GM18508 (cell line): ENCODE results near the gene DTYMK.
A peak's percentile ranks its signal among the peaks of the same experiment; 100 is the strongest.
"Not testable (repeated sequence)": the region's sequence is repeated elsewhere in the genome, so short reads cannot be mapped to it uniquely, and the experiment has no call there.

Source experiments
- ATAC-seq: cut with Tn5 transposase; IDR thresholded peaks from one replicate; pipeline ENCODE4 v1.9.1; 2021; ENCODE audit warnings: moderate number of reproducible peaks; ENCODE audit not compliant: insufficient read depth, unreplicated experiment

DTYMK gene, protein sequence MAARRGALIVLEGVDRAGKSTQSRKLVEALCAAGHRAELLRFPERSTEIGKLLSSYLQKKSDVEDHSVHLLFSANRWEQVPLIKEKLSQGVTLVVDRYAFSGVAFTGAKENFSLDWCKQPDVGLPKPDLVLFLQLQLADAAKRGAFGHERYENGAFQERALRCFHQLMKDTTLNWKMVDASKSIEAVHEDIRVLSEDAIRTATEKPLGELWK

DNA sequence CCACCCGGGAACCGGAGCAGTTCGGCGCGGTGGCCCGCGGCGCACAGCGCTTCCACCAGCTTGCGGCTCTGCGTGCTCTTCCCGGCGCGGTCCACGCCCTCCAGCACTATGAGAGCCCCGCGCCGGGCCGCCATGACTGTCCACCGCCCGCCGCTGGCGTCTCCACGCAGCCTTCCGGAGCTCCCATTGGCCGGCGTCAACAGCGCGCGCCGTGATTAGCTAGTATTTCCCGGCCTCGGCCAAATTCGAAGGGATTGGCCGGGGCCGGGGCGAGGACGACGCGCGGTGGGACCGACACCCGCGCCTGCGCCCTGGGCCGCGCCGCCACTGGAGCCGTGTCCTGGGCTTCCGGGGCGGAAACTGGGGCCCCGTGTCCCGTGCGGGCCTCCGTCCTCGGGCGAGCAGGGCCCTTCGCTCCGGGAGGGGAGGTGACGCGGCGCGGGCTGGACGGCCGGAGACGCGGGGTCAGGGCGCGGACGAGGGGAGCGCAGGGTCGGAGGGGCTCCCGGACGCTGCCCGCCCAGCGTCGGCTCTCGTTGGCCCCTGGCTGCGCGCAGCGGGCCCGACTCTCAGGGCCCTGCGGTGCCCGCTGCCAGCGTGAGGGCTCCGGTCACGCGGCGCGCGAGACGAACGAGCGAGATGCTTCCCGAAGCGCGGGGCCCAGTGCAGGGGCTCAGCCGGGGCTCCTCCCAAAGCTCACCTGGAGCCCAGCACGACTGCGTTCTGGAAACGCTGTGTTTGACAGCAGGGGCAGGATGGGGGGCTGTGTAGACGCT, at the start of gene DTYMK:
TSS of gene DTYMK (minus strand) at position 166 of the 776 bp plus-strand sequence. CDS start at position 134, 32 bp downstream.
- ATAC-seq: peak; percentile 51

DNA sequence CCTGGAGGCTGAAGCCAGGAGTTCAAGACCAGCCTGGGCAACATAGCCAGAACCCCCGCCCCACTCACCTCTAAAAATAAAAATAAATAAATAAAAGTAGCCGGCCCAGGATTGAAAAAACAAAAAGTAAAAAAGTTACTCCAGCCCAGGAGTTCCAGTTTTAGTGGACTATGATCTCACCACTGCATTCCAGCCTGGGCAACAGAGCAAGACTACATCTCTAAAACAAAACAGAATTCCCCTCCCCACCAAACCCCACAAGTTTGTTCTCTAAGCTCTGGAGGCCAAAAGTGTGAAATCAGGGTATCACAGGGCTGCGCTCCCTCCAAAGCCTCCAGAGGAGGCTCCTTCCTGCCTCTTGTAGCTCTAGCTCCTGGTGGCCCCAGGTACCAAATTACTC, 49.5 kb upstream of the DTYMK start:
- ATAC-seq: no peak

DNA sequence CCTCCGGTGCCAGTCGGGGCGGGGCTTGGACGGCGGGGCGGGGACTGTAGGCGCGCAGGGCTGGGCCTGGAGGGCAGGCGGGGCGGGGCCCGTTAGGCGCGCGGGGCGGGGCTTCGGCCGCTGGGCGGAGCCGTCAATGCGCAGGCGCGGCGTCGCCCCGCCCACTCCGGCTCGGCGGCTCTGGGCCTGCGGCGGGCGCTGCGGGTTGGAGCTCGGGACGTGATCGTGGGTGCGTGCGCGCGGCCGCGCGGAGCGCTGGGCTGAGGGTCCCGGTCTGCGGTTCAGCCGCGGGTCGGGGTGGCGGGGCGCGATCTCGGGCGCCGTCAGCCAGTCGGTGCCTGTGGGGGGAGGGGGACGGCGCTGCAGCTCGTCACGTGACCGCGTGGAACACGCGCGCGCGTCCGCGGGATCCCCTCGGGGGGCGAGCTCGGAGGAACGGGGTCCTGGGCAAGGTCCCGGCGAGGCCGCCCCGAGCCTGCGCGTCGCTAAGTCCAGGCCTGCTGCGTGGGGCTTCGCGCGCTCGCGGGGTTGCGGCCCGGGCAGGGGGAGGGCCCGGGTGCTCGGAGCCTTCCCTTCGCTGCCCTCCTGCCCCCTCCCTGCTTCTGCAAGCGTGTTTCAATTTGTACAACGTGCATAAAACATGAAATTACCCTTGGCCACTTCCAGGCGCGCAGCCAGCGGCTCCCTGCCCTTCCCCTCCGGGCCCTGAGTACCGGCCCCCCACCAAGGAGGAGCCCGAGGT, 48.0 kb upstream of the DTYMK start, which contains the start of gene D2HGDH:
TSS of gene D2HGDH (plus strand) at position 164 of the 742 bp plus-strand sequence. CDS start 595 bp downstream, outside the sequence.
- no peak for ATAC-seq

DNA sequence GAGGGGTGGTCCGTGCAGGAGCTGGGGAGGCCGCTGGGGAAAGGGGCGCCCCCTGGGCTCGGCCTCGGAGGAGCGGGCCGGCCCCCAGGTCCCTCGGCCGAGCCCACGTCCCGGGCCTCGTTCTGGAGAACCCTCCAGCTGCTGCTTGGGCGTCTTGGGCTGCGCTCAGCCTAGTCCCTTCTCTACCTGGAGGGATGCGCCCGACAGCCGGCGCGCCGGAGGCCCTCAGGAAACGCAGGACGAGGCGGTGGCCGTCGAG, 47.5 kb upstream of the DTYMK start:
- no peak for ATAC-seq

DNA sequence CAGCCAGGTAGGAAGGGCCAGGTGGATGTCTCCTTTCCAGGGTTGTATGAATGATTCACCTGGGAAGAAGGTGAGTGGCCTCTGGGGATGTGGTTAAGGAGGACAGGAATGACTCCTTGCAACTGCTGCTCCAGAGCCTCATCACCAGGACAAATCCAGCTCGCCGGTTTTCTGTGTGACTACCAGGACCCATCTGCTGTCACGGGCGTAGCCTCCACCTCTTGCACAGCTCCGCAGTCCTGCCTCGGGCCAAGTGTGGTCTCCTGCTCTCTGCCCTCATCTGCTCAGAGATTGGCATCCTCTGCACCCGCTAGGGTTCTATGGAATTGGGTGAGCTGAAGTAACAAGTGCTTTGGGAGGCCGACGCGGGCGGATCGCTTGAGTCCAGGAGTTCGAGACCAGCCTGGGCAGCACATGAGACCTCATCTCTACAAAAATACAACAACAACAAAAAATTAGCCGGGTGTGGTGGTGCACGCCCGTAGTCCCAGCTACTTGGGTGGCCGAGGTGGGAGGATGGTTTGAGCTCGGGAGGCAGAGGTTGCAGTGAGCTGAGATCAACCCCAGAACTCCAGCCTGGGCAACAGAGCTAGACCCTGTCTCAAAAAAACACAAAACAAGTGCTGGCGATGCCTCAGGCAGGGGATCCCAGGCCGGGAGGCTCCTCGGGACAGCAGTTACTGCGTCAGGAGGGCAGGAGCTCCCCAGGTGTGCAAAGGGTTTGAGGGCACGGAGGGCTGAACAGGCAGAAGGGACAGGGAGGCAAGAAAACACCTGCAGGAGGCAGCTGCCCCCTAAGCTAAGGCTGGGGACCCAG, 47.0 kb upstream of the DTYMK start:
- no peak for ATAC-seq

DNA sequence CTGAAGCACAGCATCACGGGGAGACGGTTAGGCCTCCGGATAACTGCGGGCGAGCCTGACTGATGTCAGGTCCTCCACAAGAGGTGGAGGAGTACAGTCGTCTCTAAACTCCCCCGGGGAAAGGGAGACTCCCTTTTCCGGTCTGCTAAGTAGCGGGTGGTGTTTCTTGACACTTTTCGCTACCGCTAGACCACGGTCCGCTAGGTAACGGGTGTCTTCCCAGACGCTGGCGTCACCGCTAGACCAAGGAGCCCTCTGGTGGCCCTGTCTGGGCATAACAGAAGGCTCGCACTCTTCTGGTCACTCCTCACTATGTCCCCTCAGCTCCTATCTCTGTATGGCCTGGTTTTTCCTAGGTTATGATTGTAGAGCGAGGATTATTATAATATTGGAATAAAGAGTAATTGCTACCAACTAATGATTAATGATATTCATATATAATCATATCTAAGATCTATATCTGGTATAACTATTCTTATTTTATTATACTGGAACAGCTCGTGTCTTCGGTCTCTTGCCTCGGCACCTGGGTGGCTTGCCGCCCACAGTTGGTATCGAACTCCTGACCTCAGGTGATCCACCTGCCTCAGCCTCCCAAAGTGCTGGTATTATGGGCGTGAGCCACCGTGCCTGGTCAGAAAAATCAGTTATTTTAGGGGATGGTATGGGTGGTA, 46.0 kb upstream of the DTYMK start:
- ATAC-seq: not testable (repeated sequence)

DNA sequence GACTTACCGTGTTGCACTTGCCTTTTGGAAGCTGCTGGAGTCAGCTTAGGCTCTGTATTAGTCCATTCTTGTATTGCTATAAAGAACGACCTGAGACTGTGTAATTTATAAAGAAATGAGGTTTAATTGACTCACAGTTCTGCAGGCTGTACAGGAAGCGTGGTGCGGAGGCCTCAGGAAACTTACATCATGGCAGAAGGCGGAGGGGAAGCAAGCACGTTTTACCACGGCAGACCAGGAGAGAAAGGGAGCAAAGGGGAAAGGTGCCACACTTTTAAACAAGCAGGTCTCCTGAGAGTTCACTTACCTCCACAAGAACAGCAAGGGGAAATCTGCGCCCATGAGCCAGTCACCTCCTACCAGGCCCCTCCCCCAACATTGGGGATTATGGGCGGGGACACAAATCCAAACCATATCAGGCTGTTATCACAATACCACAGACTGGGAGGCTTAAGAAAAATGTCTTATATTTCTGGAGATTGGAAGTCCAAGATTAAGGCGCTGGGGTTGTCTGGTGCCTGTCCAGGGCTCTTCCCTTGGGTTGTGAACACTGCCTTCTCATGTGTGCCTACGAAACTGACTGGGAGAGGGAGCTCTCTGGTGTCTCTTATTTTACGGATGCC, 44.2 kb upstream of the DTYMK start:
- ATAC-seq: no peak

DNA sequence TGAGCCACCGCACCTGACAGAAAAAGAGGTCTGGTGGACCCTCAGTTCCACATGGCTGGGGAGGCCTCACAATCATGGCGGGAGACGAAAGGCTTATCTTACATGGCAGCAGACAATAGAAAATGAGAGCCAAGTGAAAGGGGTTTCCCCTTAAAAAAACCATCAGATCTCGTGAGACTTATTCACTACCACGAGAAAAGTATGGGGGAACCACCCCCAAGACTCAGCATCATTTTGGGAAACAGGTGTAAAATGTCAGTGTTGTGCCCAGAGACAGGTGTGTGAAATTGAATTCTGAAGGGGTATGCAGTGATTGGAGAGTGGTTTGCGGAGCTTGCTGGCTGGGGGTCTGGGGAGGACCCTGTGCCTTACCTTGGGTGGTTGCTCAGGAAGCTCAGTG, 43.3 kb upstream of the DTYMK start:
- no peak for ATAC-seq

DNA sequence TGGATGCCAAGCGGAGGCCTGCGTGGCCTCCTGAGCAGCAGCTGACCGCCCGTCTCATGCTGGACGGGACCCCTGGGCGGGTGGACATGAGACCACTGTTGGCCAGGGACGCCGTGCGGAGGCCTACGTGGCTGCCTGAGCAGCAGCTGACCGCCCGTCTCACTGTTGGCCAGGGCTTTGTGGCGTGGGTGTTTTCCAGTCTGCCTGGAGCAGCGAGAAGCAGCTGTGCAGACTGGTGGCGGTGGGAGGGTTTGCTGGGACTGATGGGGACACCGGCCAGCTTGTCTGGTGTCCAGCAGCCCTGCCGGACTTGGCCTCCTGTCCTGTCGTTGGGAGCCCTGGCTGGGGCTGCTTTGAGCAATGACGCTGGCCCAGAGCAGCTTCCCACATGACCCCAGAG, 42.0 kb upstream of the DTYMK start:
- no peak for ATAC-seq

DNA sequence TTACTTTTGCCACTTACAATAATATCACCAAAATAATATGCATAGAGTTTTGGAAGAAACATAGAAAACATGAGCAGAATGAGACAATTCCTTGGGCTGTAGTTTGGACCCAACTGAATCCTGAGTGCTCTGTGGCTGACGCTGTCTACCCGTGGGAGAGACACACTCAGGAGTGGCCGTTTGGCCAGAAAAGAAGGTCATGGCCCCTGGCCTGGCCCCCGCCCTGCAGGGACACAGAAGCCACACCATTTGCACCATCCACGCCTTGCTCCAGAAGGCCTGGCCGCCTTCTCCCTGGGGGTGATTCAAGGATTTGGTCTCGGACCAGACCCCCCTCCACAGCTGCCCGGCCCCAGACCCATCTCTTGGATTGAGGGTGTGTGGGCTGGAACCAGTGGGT, 41.4 kb upstream of the DTYMK start:
- no peak for ATAC-seq

DNA sequence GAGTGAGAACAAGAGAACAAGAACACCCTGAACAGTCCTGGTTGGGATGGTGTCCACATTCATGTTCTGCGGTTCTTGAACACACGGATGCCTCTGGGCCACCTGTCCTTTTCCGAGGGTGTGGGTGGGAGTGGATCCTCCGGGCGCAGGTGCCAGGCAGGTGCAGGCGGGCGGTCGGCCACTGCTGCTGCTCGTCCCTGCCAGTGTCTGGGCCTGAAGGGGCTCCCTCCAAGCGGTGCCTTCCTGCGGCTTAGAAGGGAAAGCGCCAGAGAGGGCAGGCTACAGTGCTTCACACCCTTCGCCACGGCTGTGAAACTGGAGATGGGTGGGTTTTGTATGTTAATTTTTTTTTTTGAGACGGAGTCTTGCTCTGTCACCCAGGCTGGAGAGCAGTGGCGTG, 39.8 kb upstream of the DTYMK start:
- ATAC-seq: no peak

DNA sequence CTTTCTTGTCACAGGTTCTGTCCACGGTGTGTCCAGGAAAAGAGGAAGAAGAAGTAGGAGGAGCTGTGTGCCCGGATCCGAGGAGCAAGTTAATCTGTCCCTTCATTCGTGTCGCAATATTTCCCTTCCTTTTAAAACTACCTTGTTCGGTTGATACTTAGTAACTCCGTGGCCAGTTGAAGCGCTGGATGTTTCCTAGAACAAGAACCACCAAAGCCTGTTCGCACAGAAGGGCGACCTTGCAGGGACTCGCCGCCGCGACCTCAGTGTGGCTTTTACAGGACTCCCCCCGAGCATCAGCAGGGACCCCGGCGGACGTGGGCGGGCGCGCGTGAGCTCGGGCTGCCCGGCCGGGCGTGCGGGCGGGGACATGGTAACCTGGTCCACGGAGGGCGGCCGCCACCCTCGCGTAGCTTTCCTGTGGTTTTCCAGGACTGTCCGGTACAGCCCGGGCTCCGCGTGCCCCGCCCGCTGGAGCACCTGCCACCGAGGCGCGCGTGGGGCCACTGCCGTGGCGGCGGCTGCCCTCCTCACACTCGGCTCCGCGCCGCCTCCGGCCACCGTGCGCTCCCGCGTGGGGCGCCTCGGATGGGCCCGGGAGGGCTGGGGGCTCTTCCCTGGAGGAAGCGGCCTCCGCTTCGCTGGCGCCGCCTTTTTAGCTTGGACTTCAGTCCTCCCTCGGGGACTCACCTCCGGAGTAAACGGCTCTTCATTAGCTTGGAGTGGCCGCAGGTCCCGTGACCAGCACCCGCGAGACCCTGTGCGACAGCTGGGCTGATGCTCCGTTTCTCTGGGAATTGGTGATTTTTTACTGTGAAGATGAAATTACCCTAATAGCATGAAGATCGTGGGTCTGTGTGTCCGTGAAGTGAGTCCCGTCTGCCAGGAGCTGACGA, 38.6 kb upstream of the DTYMK start:
- no peak for ATAC-seq

DNA sequence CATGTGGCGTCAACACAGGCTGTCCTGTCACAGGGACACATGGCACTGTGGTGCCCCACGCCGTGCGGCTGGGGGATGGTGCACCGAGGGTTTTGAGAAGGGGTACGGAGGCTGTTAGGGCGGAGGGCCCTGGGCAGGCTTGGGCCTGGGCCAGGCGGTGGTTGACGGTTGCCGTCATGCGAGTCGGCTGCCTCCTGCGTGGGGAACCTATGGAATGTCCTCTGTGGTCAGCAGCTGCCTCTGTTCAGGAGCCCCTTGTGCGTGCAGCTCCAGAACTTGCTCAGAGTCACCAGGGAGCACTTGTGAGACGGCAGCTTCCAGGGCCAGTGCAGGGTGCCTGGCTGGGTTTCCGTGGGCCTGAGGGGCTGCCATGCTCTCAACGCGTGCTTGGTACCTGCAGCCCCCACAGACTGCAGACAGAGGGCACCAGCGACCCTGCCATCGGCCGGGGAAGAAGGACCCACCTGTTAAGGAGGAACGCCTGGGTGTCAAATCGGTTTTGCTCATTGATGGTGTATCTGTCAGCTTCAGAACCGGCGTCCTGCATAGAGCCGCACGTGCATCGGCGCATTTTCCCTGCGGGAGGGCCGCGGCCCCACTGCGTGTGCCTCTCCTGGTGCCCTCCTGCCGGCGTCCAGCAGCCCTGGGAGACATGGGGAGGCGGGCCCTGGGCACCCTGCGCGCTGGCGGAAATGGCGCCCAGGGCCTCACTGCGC, 37.8 kb upstream of the DTYMK start:
- ATAC-seq: no peak

DNA sequence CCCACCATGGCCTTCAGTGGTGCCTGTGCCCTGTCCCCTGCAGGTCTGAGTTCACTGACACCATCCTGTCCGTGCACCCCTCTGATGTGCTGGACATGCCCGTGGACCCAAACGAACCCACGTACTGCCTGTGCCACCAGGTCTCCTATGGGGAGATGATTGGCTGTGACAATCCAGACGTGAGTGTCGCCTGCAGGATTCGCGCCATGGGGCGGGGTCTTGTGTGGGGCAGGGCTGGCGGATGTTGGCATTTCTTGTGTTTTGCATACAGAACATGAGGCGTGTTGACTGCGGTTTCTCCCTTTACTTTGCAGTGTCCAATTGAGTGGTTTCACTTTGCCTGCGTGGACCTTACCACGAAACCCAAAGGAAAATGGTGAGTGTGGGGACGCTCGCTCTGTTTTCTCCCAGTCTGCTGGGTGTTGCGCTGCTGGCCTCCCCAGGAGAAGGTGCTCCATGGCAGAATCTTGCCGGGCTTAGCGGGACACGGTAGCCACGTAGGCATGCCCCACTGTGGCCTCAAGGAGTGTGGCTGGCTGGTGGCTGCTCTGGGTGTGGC, 36.4 kb upstream of the DTYMK start:
- no peak for ATAC-seq

DNA sequence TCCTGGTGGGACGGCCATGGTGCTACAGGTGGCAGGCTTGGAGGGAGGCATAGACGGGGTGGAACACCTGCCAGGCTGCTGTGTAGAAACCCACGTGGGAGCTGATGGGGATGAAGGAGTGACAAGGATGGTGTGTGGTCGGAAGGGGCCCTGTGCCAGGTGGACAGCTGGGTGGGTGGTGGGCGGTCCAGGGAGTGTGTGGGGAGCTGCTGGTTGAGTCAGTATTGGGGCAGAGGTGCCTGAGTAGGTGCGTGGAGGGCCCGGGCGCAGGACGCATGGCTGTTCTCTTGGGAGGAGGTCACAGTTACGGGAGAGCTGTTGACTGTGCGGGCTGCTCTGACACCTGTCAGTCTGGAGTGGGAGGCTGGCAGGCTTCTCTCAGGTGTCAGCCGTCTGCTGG, 35.2 kb upstream of the DTYMK start:
- ATAC-seq: no peak

DNA sequence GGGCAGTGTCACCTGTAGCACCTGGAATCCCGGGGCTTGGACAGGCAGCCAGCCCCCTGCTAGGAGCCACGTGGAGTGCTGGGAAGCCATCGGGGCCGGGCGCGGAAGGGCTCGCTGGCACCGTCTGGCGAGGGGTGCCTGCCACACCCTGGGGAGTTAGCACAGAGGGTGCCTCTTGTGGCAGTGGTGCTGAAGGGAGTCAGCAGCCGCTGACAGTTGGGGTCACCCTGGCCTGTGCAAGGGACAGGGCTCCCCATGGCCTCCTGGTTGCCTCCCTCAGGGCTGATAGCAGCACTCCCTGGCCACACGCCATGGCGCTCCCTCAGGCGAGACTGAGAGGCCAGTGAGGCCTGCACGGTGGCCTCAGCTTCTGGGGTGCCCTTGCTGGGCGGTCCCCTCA, 33.9 kb upstream of the DTYMK start:
- no peak for ATAC-seq

DNA sequence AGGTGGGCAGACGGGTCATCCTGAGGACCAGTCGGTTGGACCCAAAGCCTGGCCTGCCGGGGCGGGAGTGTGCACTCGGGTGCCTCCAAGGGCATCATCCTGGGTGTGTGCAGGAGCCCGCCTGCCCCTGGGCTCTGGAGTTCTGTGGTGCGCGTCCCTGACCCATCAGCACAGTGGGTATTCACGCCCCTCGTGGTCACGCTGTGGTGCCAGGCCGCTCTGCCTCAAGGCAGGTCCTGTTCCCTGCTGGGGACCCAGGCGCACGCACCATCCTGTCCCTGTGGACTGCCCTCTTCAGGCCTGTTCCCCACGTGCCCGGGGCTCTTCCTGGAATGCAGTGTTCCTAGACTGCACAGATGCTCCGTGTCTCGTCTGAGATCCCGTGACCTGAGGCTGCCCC, 33.5 kb upstream of the DTYMK start:
- no peak for ATAC-seq

DNA sequence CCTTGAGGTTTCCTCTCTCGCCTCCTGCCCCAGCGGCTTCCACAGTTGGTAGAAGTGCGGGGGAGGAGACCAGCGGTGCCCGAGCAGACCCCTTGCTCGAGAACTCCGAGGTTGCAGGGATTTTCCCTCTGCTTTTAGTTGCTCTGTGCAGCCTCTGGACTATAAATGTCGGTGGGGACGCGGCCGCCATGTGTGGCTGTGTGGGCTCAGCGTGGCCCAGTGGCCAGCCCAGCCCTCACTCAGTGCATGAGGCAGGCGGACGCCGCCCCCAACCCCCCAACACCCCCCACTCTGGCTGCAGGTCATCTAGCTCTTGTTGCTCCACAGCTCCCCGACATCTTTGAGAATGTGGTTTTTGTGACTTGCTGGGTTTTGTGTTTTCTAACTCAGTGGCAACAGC, 32.5 kb upstream of the DTYMK start:
- no peak for ATAC-seq
